Measurements from ENCODE around the gene PUSL1.

GRCh38 chr1:1352786-1353388, 44.5 kb downstream of the PUSL1 start:
- TF ChIP-seq POLR2A (IDR thresholded peaks at IDR 0.05; ENCODE audit: low read depth, low read length) (no peak), TAF1 (IDR thresholded peaks at IDR 0.05; ENCODE audit: low read depth, low read length) (no peak), POLR2AphosphoS5 (IDR thresholded peaks at IDR 0.05; ENCODE audit: low read depth, low read length) (no peak), PAX5 (IDR thresholded peaks at IDR 0.05; ENCODE audit: insufficient read depth, low read length, severe bottlenecking) (no peak), SPI1 (IDR thresholded peaks at IDR 0.05; ENCODE audit: low read depth, low read length) (no peak), POU2F2 (IDR thresholded peaks at IDR 0.05; ENCODE audit: low read depth, low read length) (no peak)
